Erythroblast (primary cell): Measurements from ENCODE around the gene PUM1.

Experiments
- GATA1 ChIP-seq: IDR thresholded peaks from 2 replicates; pipeline ENCODE4 v1.6.1; 2011; ENCODE audit warnings: low read depth, mild to moderate bottlenecking, control low read depth, low read length, moderate library complexity
- POLR2A ChIP-seq: IDR thresholded peaks from 2 replicates; pipeline ENCODE4 v1.6.1; 2011; ENCODE audit warnings: mild to moderate bottlenecking, low read length

- TF ChIP-seq POLR2A (no peak), GATA1 (no peak)
These were observed 77.5 kb downstream of the PUM1 start for GRCh38 chr1:30988045-30988444.
